GM18517 (cell line): ENCODE measurements around the gene ACKR4.
"Not testable (repeated sequence)": the region's sequence is repeated elsewhere in the genome, so short reads cannot be mapped to it uniquely, and the experiment has no call there.

Experiments used
- ATAC-seq: cut with Tn5 transposase; IDR thresholded peaks from one replicate; pipeline ENCODE4 v1.9.1; 2021; ENCODE audit warnings: mild to moderate bottlenecking, moderate library complexity; ENCODE audit not compliant: unreplicated experiment

Gene ACKR4

DNA sequence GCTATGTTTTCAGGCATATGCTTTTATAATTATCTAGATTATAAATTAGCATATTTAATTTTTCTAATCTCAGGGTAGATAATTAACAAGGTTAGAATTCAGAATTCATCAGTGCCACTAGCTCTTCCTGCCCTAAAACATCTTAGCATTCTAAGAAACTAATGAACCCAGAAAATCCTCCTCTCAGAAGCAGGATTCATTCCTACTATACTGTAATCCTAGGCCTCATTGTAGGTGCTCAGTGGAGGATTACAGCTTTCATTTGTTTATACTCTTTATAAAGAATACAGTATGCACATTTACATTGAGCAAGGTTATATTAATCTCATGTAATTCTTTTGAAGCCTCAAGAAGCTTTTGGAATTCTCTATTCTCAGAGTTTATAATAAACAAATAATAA, 41.6 kb downstream of the ACKR4 start:
- ATAC-seq, result no peak

DNA sequence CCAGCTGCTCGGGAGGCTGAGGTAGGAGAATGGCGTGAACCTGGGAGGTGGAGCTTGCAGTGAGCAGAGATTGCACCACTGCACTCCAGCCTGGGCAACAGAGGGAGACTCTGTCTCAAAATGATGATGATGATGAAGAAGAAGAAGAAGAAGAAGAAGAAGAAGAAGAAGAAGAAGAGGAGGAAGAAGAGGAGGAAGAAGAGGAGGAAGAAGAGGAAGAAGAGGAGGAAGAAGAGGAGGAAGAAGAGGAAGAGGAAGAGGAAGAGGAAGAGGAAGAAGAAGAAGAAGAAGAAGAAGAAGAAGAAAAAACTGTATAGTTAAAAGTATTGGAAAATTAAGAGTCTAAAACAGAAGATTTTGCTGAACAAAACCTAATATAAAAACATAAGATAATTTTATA, 44.4 kb downstream of the ACKR4 start:
- not testable (repeated sequence) for ATAC-seq

DNA sequence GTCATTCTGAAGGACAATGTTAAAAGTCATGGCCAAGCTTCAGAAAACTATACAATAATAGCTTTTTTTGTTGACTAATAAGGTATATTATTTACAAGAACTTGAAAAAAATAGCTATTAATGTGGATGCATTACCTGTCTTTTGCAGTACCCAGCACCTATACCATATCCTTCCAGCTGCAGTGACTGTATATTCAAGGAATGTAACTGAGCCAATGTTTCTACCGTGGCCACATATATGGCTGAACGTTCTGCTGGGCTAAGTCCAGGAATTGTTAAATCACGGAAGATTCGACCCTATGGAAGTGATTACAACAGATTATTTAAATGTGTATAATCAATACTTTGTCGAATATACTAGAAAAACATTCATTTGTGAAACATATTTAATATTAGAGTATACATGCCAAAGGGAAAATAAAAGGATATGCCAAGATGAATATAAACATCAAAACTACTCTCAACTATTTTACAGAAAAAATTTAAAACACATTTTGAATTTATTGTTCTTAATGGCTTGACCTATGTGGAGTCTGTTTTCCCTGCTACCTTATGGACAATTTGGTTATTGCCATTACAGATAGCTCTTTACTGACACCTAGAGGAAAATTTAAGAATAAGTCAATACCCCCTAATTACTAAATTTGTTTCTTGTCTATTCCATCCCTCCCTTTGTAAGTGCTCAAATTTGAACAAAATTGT, 44.9 kb downstream of the ACKR4 start:
- ATAC-seq, result no peak

- no peak for ATAC-seq
These were observed 45.4 kb downstream of the ACKR4 start for GRCh38 chr3:132642539-132642847.

DNA sequence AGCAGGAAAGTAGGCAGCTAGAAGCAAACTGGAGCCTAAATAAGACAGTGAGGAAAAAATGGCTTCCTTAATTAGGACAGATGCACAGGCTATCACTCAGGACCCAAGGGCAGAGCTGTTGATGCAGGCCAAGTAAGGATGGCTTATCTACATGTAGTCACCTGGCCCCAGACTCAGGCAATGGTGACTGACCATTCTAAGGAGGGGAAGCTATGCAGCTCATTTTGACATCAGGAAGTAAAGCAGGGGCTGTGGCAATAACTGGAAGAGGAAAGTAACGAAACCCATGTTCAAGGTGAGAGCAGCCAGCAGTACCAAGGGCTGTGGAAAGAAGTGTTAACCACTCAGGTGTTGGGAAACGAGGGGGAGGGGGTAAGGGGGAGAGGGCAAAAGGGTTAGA, 46.3 kb downstream of the ACKR4 start:
- no peak for ATAC-seq

DNA sequence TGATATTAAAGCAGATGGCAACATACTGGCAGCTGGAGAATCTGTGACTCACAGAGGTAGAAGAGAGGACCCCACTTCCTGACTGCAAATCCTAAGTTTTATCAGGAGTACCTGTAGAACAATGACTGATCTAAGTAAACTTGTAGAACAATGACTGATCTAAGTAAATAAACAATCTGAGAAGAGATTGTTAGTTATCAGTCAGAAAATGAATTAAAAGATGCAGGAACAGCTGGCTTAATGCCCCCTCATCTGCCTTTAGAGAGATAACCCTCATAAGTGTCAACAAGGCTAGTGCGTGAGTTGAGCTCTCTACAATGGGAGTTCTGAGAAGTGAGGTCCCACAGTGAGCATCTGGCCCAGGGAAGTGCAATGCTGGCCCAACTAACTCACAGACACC, 48.0 kb downstream of the ACKR4 start:
- ATAC-seq, result no peak

DNA sequence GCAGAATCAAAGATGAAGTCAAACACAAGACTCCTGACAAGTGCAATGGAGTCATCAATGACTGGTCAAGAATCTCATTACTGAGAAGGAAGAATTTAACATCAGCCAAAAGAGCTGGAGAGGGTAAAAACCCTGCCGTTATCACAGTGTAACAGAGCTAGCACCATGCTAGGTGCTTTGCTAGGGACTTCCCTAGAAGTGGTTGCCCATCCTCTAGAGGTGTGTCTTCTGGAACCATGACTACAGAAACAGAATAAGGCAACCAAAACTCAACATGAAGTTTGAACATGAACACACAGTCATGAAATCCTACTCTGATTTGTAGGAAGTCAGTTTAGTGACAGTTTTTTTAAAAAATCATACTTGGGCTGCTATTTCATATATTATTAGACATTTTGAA, 53.1 kb downstream of the ACKR4 start:
- no peak for ATAC-seq
